ENCODE data around the gene GALNTL6.

GALNTL6 gene

DNA sequence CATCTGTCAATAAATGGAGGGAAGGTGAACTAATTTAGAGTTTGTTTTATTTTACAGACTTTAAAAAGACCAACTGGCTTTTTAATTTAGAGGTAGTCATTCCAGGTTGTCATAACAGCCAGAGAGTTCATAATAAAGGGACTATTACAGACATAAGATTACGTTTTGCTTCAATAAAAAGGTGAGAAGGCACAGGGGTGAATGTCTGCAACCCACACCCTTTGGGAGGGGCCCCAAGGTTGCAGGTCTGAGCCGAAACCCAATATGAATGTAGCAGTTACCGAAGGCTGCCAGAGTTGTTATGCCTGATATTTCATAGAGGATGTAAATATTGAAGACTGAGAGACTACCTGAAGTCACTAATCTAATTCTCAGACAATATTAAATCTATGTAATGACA is 1025.7 kb downstream of the GALNTL6 start:
- Histone ChIP-seq H3K4me1 (ENCODE audit: control insufficient read depth in 2 of 2, insufficient read depth in 2 of 2, low read length in 2 of 2) (peaks cover 0 to 2% of the 10 kb centered on the region in 2 donors), H3K9me3 (ENCODE audit: control insufficient read depth in 2 of 2, low read length in 2 of 2) (no peaks in the 10 kb centered on the region), H3K27me3 (ENCODE audit: control insufficient read depth in 2 of 2, insufficient read depth in 2 of 2, low read length in 2 of 2) (no peaks in the 10 kb centered on the region), H3K4me3 (ENCODE audit: low read length in 2 of 2) (no peak overlapping the region), H3K27ac (ENCODE audit: low read depth in 2 of 2, low read length in 2 of 2) (no peak overlapping the region), H3K9ac (ENCODE audit: low read depth in 1 of 2, low read length in 2 of 2) (no peak overlapping the region), H3K36me3 (ENCODE audit: control insufficient read depth in 2 of 2, insufficient read depth in 2 of 2, low read length in 2 of 2) (no peaks in the 10 kb centered on the region)

DNA sequence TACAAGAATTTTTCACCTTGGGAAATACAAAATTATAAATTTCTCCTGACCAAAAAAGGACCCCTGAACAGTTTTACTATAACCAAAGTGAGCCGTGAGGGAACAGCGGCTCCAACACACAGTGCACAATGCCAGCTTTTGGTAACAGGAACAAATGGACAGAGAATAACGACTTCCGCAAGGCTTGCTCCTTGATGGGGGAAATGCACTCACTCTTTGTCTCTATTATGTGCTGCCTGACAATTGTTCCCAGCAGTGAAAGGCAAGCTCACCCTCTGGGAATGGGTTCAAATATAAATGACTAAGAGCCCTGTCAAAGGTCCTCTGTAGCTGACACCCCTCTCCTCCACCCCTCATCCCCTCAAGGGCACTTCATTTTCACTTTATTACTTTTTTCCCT is 1029.6 kb downstream of the GALNTL6 start:
- Histone ChIP-seq H3K27me3 (ENCODE audit: control insufficient read depth in 2 of 2, insufficient read depth in 2 of 2, low read length in 2 of 2) (no peaks in the 10 kb centered on the region), H3K4me3 (ENCODE audit: low read length in 2 of 2) (no peak overlapping the region), H3K27ac (ENCODE audit: low read depth in 2 of 2, low read length in 2 of 2) (no peak overlapping the region), H3K36me3 (ENCODE audit: control insufficient read depth in 2 of 2, insufficient read depth in 2 of 2, low read length in 2 of 2) (no peaks in the 10 kb centered on the region), H3K9me3 (ENCODE audit: control insufficient read depth in 2 of 2, low read length in 2 of 2) (no peaks in the 10 kb centered on the region), H3K4me1 (ENCODE audit: control insufficient read depth in 2 of 2, insufficient read depth in 2 of 2, low read length in 2 of 2) (peaks cover 0 to 2% of the 10 kb centered on the region in 2 donors), H3K9ac (ENCODE audit: low read depth in 1 of 2, low read length in 2 of 2) (no peak overlapping the region)

DNA sequence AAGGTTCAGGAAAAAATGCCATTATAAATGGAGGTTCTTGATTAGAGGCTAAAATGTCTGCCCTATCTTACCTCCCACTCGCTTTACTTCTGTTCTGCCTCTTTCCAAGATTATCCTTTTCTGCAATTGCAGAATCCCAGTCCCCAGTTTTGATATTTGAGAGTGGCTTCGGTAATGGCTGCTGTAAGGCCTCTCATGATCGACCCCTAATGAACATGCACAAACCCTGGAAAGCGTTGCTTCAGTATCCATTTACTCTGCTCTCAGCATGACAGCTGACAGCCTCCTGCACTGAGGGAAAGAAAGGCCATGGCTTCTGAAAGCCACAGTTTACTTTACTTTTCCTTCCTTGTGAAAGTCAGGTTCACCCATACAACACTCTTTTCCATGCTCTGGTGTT is 1030.0 kb downstream of the GALNTL6 start:
- Histone ChIP-seq H3K4me3 (ENCODE audit: low read length in 2 of 2) (no peak overlapping the region), H3K9ac (ENCODE audit: low read depth in 1 of 2, low read length in 2 of 2) (no peak overlapping the region), H3K9me3 (ENCODE audit: control insufficient read depth in 2 of 2, low read length in 2 of 2) (no peaks in the 10 kb centered on the region), H3K4me1 (ENCODE audit: control insufficient read depth in 2 of 2, insufficient read depth in 2 of 2, low read length in 2 of 2) (peaks cover 0 to 2% of the 10 kb centered on the region in 2 donors), H3K36me3 (ENCODE audit: control insufficient read depth in 2 of 2, insufficient read depth in 2 of 2, low read length in 2 of 2) (no peaks in the 10 kb centered on the region), H3K27me3 (ENCODE audit: control insufficient read depth in 2 of 2, insufficient read depth in 2 of 2, low read length in 2 of 2) (no peaks in the 10 kb centered on the region), H3K27ac (ENCODE audit: low read depth in 2 of 2, low read length in 2 of 2) (no peak overlapping the region)

DNA sequence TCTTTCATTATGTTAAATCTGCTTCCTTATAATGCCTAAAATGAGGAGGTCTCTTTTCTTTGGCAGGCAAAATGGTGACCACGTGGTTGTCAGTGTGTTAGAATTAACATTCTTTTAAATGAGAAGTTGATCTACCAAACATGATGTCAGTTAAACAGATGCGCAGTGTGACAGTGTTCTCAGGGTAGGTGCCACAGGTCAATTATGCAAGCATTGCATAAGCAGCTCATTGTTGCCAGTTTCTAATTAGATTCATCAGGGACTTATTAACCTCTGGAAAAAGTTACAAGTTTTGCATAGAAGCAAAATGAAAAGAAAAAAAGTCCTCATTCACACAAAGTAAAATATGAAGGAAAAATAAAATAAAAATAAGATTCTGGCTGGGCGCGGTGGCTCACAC is 1031.4 kb downstream of the GALNTL6 start:
- Histone ChIP-seq H3K4me1 (ENCODE audit: control insufficient read depth in 2 of 2, insufficient read depth in 2 of 2, low read length in 2 of 2) (no peaks in the 10 kb centered on the region), H3K4me3 (ENCODE audit: low read length in 2 of 2) (no peak overlapping the region), H3K27me3 (ENCODE audit: control insufficient read depth in 2 of 2, insufficient read depth in 2 of 2, low read length in 2 of 2) (no peaks in the 10 kb centered on the region), H3K9me3 (ENCODE audit: control insufficient read depth in 2 of 2, low read length in 2 of 2) (no peaks in the 10 kb centered on the region), H3K27ac (ENCODE audit: low read depth in 2 of 2, low read length in 2 of 2) (no peak overlapping the region), H3K9ac (ENCODE audit: low read depth in 1 of 2, low read length in 2 of 2) (no peak overlapping the region), H3K36me3 (ENCODE audit: control insufficient read depth in 2 of 2, insufficient read depth in 2 of 2, low read length in 2 of 2) (no peaks in the 10 kb centered on the region)

DNA sequence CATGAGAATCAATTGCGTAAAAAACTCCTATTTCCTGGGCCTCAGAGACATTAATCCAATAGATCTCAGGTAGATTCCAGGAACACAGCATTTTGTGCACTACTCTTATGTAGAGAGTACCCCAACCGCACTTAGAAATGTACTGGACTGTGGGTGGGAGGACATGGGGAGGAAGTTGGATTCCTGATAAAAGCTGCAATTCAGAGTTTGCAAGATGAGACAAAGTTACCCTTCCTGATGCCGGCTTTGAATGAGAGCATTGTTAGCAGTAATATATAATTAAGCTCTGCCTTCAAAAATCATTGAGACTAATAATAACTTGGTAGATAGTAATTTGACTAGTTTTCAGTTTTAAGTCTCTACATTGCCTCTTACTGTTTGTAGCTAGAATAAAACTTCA is 1032.1 kb downstream of the GALNTL6 start:
- Histone ChIP-seq H3K4me1 (ENCODE audit: control insufficient read depth in 2 of 2, insufficient read depth in 2 of 2, low read length in 2 of 2) (no peaks in the 10 kb centered on the region), H3K4me3 (ENCODE audit: low read length in 2 of 2) (no peak overlapping the region), H3K27ac (ENCODE audit: low read depth in 2 of 2, low read length in 2 of 2) (no peak overlapping the region), H3K27me3 (ENCODE audit: control insufficient read depth in 2 of 2, insufficient read depth in 2 of 2, low read length in 2 of 2) (no peaks in the 10 kb centered on the region), H3K9me3 (ENCODE audit: control insufficient read depth in 2 of 2, low read length in 2 of 2) (no peaks in the 10 kb centered on the region), H3K36me3 (ENCODE audit: control insufficient read depth in 2 of 2, insufficient read depth in 2 of 2, low read length in 2 of 2) (no peaks in the 10 kb centered on the region), H3K9ac (ENCODE audit: low read depth in 1 of 2, low read length in 2 of 2) (no peak overlapping the region)

DNA sequence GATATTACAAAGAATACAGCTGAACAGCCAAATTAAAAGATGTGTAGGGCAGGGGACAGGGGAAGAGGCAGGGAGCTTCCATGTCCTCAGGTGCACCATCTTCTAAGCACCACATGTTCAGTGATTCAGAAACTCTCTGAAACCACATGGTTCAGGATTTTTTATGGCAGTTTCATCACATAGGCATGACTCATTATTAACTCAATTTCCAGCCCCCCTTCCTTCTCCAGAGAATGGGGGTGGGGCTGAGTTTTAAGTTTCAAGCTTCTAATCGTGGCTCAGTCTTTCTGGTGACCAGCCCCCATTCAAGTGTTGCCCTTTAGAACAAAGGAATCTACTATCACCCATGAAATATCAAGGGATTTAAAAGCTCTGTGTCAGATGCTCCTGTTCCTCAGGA is 1037.6 kb downstream of the GALNTL6 start:
- no peak overlapping the region for H3K9ac ChIP-seq (ENCODE audit: low read depth in 1 of 2, low read length in 2 of 2)
- H3K4me3 ChIP-seq (ENCODE audit: low read length in 2 of 2) = no peak overlapping the region
- H3K27ac ChIP-seq (ENCODE audit: low read depth in 2 of 2, low read length in 2 of 2) = no peak overlapping the region
- H3K9me3 ChIP-seq (ENCODE audit: control insufficient read depth in 2 of 2, low read length in 2 of 2) = no peaks in the 10 kb centered on the region
- no peaks in the 10 kb centered on the region for H3K36me3 ChIP-seq (ENCODE audit: control insufficient read depth in 2 of 2, insufficient read depth in 2 of 2, low read length in 2 of 2)
- H3K27me3 ChIP-seq (ENCODE audit: control insufficient read depth in 2 of 2, insufficient read depth in 2 of 2, low read length in 2 of 2) = no peaks in the 10 kb centered on the region
- H3K4me1 ChIP-seq (ENCODE audit: control insufficient read depth in 2 of 2, insufficient read depth in 2 of 2, low read length in 2 of 2) = no peaks in the 10 kb centered on the region

DNA sequence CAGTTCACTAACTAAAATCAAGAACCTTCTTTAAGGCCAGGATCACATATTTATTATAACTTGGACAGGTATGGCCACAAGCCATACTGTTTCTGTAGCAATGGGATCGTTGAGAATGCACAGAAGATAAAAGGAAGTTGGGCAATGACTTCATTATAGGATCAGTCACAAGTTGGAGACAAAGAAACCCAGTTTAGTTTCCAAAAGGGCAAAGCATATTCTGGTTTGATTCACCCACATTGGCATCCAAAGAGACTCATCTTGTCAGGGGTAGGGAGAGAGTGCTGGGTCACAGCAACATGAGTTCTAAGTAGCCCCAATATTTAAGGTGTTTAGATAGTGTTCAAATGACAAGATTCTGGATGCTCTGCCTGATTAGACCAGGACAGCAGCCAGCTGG is 1038.3 kb downstream of the GALNTL6 start:
- H3K27me3 ChIP-seq (ENCODE audit: control insufficient read depth in 2 of 2, insufficient read depth in 2 of 2, low read length in 2 of 2) = no peaks in the 10 kb centered on the region
- no peaks in the 10 kb centered on the region for H3K36me3 ChIP-seq (ENCODE audit: control insufficient read depth in 2 of 2, insufficient read depth in 2 of 2, low read length in 2 of 2)
- H3K9me3 ChIP-seq (ENCODE audit: control insufficient read depth in 2 of 2, low read length in 2 of 2) = no peaks in the 10 kb centered on the region
- H3K4me3 ChIP-seq (ENCODE audit: low read length in 2 of 2) = no peak overlapping the region
- no peak overlapping the region for H3K27ac ChIP-seq (ENCODE audit: low read depth in 2 of 2, low read length in 2 of 2)
- H3K4me1 ChIP-seq (ENCODE audit: control insufficient read depth in 2 of 2, insufficient read depth in 2 of 2, low read length in 2 of 2) = no peaks in the 10 kb centered on the region
- H3K9ac ChIP-seq (ENCODE audit: low read depth in 1 of 2, low read length in 2 of 2) = no peak overlapping the region

DNA sequence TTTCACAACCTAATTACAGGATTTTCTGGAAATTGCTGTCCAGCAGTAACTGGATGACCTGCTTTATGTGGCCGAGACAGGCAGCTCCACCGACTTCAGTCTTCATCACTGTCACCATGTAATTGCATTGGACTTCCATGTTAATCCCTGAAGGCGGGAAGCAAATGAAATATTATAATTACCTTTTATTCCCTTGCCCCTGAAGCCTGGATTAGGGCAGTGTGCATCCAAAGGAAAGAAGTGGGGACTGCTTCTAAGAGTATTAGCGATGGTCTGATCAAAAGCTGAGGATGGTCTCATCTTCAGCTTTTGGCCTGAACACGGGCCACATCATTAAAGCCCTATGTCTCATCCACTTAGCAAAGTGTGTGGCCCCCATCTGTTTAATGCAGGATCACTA is 1043.8 kb downstream of the GALNTL6 start:
- H3K27ac ChIP-seq (ENCODE audit: low read depth in 2 of 2, low read length in 2 of 2) = no peak overlapping the region

DNA sequence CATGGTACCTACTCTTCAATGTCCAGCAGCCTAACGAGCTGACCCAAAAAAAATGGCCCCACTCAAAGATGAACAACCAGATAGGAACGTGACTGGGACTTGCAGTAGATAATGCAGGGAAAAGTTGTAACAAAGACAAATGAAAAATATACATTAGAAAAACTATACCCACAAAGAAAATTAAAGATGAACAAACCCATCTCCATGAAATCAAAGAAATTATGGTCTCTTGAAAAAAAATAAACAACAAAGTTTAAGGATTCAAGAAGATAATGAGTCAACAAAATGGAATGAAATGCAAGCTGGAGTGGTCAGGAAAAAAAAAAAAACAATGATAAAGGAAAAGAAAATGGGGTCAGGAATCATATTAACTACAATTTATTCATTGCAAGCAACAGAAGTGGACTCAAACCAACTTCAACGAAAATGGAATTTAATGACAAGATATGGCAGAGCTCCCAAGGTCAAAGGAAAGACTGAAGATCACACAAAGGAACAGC is 1045.6 kb downstream of the GALNTL6 start:
- Histone ChIP-seq H3K27ac (ENCODE audit: low read depth in 2 of 2, low read length in 2 of 2) (no peak overlapping the region), H3K4me3 (ENCODE audit: low read length in 2 of 2) (no peak overlapping the region), H3K4me1 (ENCODE audit: control insufficient read depth in 2 of 2, insufficient read depth in 2 of 2, low read length in 2 of 2) (no peaks in the 10 kb centered on the region), H3K27me3 (ENCODE audit: control insufficient read depth in 2 of 2, insufficient read depth in 2 of 2, low read length in 2 of 2) (no peaks in the 10 kb centered on the region), H3K36me3 (ENCODE audit: control insufficient read depth in 2 of 2, insufficient read depth in 2 of 2, low read length in 2 of 2) (no peaks in the 10 kb centered on the region), H3K9me3 (ENCODE audit: control insufficient read depth in 2 of 2, low read length in 2 of 2) (no peaks in the 10 kb centered on the region), H3K9ac (ENCODE audit: low read depth in 1 of 2, low read length in 2 of 2) (no peak overlapping the region)

More for the DNA sequence above, 1043.8 kb downstream of the GALNTL6 start:
- Histone ChIP-seq H3K9ac (ENCODE audit: low read depth in 1 of 2, low read length in 2 of 2) (no peak overlapping the region), H3K9me3 (ENCODE audit: control insufficient read depth in 2 of 2, low read length in 2 of 2) (no peaks in the 10 kb centered on the region), H3K27me3 (ENCODE audit: control insufficient read depth in 2 of 2, insufficient read depth in 2 of 2, low read length in 2 of 2) (no peaks in the 10 kb centered on the region), H3K36me3 (ENCODE audit: control insufficient read depth in 2 of 2, insufficient read depth in 2 of 2, low read length in 2 of 2) (no peaks in the 10 kb centered on the region), H3K4me3 (ENCODE audit: low read length in 2 of 2) (no peak overlapping the region), H3K4me1 (ENCODE audit: control insufficient read depth in 2 of 2, insufficient read depth in 2 of 2, low read length in 2 of 2) (no peaks in the 10 kb centered on the region)

DNA sequence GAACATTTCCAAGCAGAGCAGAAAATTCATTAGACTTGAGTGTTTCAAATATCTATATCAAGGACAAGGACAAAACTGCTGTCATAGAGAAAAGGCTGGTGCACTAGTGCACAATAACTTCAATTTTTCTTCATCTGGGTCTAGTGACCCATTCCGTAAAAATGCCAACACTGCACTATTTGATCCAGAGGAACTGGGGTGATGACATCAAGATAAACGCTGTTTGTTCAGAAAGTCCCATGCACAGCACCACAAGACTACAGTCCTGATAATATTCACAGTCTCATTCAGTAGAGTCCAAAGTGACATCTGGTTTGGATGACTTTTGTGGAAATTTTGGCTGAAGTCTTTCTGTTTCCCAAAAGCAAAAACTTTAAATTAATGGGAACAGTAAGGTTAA is 1051.9 kb downstream of the GALNTL6 start:
- no peak overlapping the region for H3K4me3 ChIP-seq (ENCODE audit: low read length in 2 of 2)
- no peaks in the 10 kb centered on the region for H3K4me1 ChIP-seq (ENCODE audit: control insufficient read depth in 2 of 2, insufficient read depth in 2 of 2, low read length in 2 of 2)
- H3K27ac ChIP-seq (ENCODE audit: low read depth in 2 of 2, low read length in 2 of 2) = no peak overlapping the region
- peaks cover 0 to 2% of the 10 kb centered on the region in 2 donors for H3K27me3 ChIP-seq (ENCODE audit: control insufficient read depth in 2 of 2, insufficient read depth in 2 of 2, low read length in 2 of 2)
- H3K36me3 ChIP-seq (ENCODE audit: control insufficient read depth in 2 of 2, insufficient read depth in 2 of 2, low read length in 2 of 2) = no peaks in the 10 kb centered on the region
- no peak overlapping the region for H3K9ac ChIP-seq (ENCODE audit: low read depth in 1 of 2, low read length in 2 of 2)
- no peaks in the 10 kb centered on the region for H3K9me3 ChIP-seq (ENCODE audit: control insufficient read depth in 2 of 2, low read length in 2 of 2)

DNA sequence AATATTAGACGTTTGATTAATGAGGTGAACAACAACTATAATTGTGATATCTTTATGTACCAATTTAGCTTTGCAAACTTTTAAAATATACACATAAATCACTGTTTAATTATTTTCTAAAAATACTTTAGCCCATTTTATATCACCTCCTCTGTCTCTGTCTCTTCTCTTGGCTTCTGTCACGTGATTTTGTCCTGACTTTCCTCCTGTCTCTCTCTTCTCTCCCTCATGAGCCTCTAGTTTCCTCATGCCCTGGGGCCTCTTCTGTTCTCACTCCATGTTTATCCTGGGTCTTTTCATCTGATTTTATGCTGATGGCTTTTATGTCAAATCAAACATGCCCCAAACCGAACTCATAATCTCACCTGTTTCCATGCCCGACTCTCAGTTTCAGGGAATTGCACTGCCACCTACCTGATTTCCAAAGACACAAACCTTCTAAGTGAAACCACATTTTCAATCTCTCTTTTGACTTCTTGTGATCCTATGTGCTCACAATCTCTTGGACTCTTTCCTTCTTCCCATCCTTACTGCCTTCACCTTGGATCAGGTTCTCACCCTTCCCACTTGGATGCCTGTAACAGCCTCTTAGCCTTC is 1052.4 kb downstream of the GALNTL6 start:
- H3K36me3 ChIP-seq (ENCODE audit: control insufficient read depth in 2 of 2, insufficient read depth in 2 of 2, low read length in 2 of 2) = no peaks in the 10 kb centered on the region
- no peaks in the 10 kb centered on the region for H3K4me1 ChIP-seq (ENCODE audit: control insufficient read depth in 2 of 2, insufficient read depth in 2 of 2, low read length in 2 of 2)
- no peak overlapping the region for H3K4me3 ChIP-seq (ENCODE audit: low read length in 2 of 2)
- H3K27me3 ChIP-seq (ENCODE audit: control insufficient read depth in 2 of 2, insufficient read depth in 2 of 2, low read length in 2 of 2) = peaks cover 0 to 2% of the 10 kb centered on the region in 2 donors
- H3K9me3 ChIP-seq (ENCODE audit: control insufficient read depth in 2 of 2, low read length in 2 of 2) = no peaks in the 10 kb centered on the region
- H3K27ac ChIP-seq (ENCODE audit: low read depth in 2 of 2, low read length in 2 of 2) = no peak overlapping the region
- H3K9ac ChIP-seq (ENCODE audit: low read depth in 1 of 2, low read length in 2 of 2) = no peak overlapping the region
